H1 (cell line): ENCODE results near the gene ARCN1. TPM values are rescaled to one million over a fixed set of nuclear protein-coding genes. Genes with fewer than 3 reads are reported as not detected.

Experiments
- CTCF ChIA-PET: fragments of 300-600 bp; sonication (Branson Sonifier 250); formaldehyde crosslinking; loops from one replicate; lab custom pipeline; 2021; ENCODE audit not compliant: partially characterized antibody; lab: Charles Lee
- POLR2A ChIA-PET: fragments of 300-600 bp; sonication (Branson Sonifier 250); formaldehyde crosslinking; loops from one replicate; lab custom pipeline; 2021; ENCODE audit warnings: inconsistent platforms; ENCODE audit not compliant: partially characterized antibody; lab: Charles Lee
- DNase-seq, 2 experiments: peaks; one replicate each; pipeline versions ENCODE4 v3.0.0 to v3.0.0-alpha.2; 2010 to 2022; ENCODE audit warnings: low spot score in 2 of 2, low read depth in 1 of 2, mixed read lengths in 1 of 2
- FAIRE-seq: peaks from 2 replicates; lab custom pipeline; 2011; peaks lifted over from hg19 to GRCh38; lab: Jason Lieb, UNC
- H2AFZ ChIP-seq: 2 replicates; pipeline ENCODE4 v1.8.1; 2012; ENCODE audit warnings: low read length, inconsistent platforms
- H2AK5ac ChIP-seq: 2 replicates; pipeline ENCODE4 v1.6.1; 2013; ENCODE audit warnings: low read depth, low read length
- H2BK120ac ChIP-seq: replicated peaks from 2 replicates; pipeline ENCODE3; 2013; ENCODE audit warnings: low read depth, low read length, inconsistent platforms
- H2BK12ac ChIP-seq: 2 replicates; pipeline ENCODE4 v1.6.1; 2013; ENCODE audit warnings: low read depth, low read length
- H2BK15ac ChIP-seq: 2 replicates; pipeline ENCODE4 v1.6.1; 2013; ENCODE audit warnings: low read length
- H2BK20ac ChIP-seq: 2 replicates; pipeline ENCODE4 v1.6.1; 2013; ENCODE audit warnings: low read length
- H2BK5ac ChIP-seq: 2 replicates; pipeline ENCODE4 v1.6.1; 2013; ENCODE audit warnings: low read depth, low read length
- H3K14ac ChIP-seq: 2 replicates; pipeline ENCODE4 v1.6.1; 2013; ENCODE audit warnings: inconsistent platforms; ENCODE audit not compliant: insufficient read length
- H3K18ac ChIP-seq: 2 replicates; pipeline ENCODE4 v1.6.1; 2013; ENCODE audit warnings: low read length; ENCODE audit errors: extremely low read depth
- H3K23ac ChIP-seq: 2 replicates; pipeline ENCODE4 v1.6.1; 2013; ENCODE audit warnings: inconsistent platforms; ENCODE audit not compliant: insufficient read length
- H3K23me2 ChIP-seq: 2 replicates; pipeline ENCODE4 v1.6.1; 2013; ENCODE audit warnings: low read depth, low read length
- H3K27ac ChIP-seq: 2 replicates; pipeline ENCODE4 v1.6.1; 2011; ENCODE audit warnings: low read depth, low read length, inconsistent platforms
- H3K27me3 ChIP-seq, 4 experiments: replicated peaks in 1 of 4; 1 replicate in 1 of 4; 2 replicates in 3 of 4; pipeline versions ENCODE4 v1.6.1 to v1.8.1; 2011 to 2013; ENCODE audit warnings: low read length in 3 of 4, mild to moderate bottlenecking in 3 of 4, inconsistent platforms in 2 of 4, mixed read lengths in 2 of 4, moderate library complexity in 1 of 4; ENCODE audit not compliant: control insufficient read depth in 3 of 4, insufficient read depth in 3 of 4; ENCODE audit errors: extremely low read depth in 1 of 4
- H3K36me3 ChIP-seq, 4 experiments: 2 replicates each; pipeline versions ENCODE4 v1.6.1 to v1.8.1; 2011 to 2013; ENCODE audit warnings: mild to moderate bottlenecking in 4 of 4, low read length in 3 of 4, moderate library complexity in 2 of 4, control low read depth in 1 of 4, inconsistent platforms in 1 of 4; ENCODE audit not compliant: insufficient read depth in 4 of 4, control insufficient read depth in 2 of 4
- H3K4ac ChIP-seq: replicated peaks from 2 replicates; pipeline ENCODE3; 2013; ENCODE audit warnings: low read length, low read depth, mixed read lengths, inconsistent platforms; ENCODE audit not compliant: insufficient read length
- H3K4me1 ChIP-seq, 4 experiments: replicated peaks in 1 of 4; 1 replicate in 1 of 4; 2 replicates in 3 of 4; pipeline versions ENCODE4 v1.6.1 to v1.8.1; 2011 to 2013; ENCODE audit warnings: low read length in 3 of 4, inconsistent platforms in 2 of 4, mixed read lengths in 1 of 4; ENCODE audit not compliant: insufficient read depth in 4 of 4, control insufficient read depth in 3 of 4
- H3K4me2 ChIP-seq, 2 experiments: 2 replicates each; pipeline versions ENCODE4 v1.6.1 to v1.8.1; 2011 to 2013; ENCODE audit warnings: low read depth in 2 of 2, low read length in 2 of 2, control low read depth in 1 of 2, inconsistent platforms in 1 of 2, mild to moderate bottlenecking in 1 of 2; ENCODE audit not compliant: insufficient read depth in 1 of 2
- H3K4me3 ChIP-seq, 4 experiments: fragments of 200-600, 300-600 bp in 1 of 4; sonication (generic), shearing (Covaris generic), sonication (Bioruptor Twin) in 1 of 4; 2 replicates each; pipeline versions ENCODE4 v1.5.1 to v1.8.1; 2011 to 2016; ENCODE audit warnings: low read length in 4 of 4, low read depth in 3 of 4, control low read depth in 2 of 4, inconsistent platforms in 2 of 4, mild to moderate bottlenecking in 2 of 4, mixed read lengths in 1 of 4, moderate library complexity in 1 of 4; ENCODE audit not compliant: insufficient read depth in 2 of 4; ENCODE audit errors: extremely low read depth in 1 of 4
- H3K56ac ChIP-seq: replicated peaks from 2 replicates; pipeline ENCODE3; 2013; ENCODE audit warnings: low read depth, mild to moderate bottlenecking, mixed read lengths, low read length, inconsistent platforms; ENCODE audit not compliant: insufficient read length
- H3K79me1 ChIP-seq: 2 replicates; pipeline ENCODE4 v1.6.1; 2013; ENCODE audit warnings: low read depth, low read length, control low read depth
- H3K79me2 ChIP-seq, 2 experiments: 2 replicates each; pipeline versions ENCODE4 v1.6.1 to v1.8.1; 2012 to 2013; ENCODE audit warnings: low read length in 2 of 2, mild to moderate bottlenecking in 2 of 2, inconsistent platforms in 1 of 2; ENCODE audit not compliant: insufficient read depth in 2 of 2, control insufficient read depth in 1 of 2
- H3K9ac ChIP-seq, 4 experiments: replicated peaks in 1 of 4; 1 replicate in 1 of 4; 2 replicates in 3 of 4; pipeline versions ENCODE4 v1.6.1 to v1.8.1; 2011 to 2013; ENCODE audit warnings: low read depth in 3 of 4, low read length in 3 of 4, control low read depth in 2 of 4, mild to moderate bottlenecking in 2 of 4, moderate library complexity in 2 of 4, inconsistent platforms in 1 of 4; ENCODE audit errors: extremely low read depth in 1 of 4
- H3K9me3 ChIP-seq, 2 experiments: 2 replicates each; pipeline versions ENCODE4 v1.6.1 to v1.8.1; 2012 to 2013; ENCODE audit warnings: mild to moderate bottlenecking in 2 of 2, moderate library complexity in 2 of 2, control low read depth in 1 of 2, inconsistent platforms in 1 of 2, low read depth in 1 of 2, low read length in 1 of 2, mixed read lengths in 1 of 2; ENCODE audit not compliant: insufficient read depth in 2 of 2
- H4K20me1 ChIP-seq, 2 experiments: replicated peaks in 1 of 2; 2 replicates each; pipeline versions ENCODE3 to v1.8.1; 2011 to 2013; ENCODE audit warnings: inconsistent platforms in 2 of 2, low read length in 2 of 2, mild to moderate bottlenecking in 1 of 2; ENCODE audit not compliant: insufficient read depth in 2 of 2, control insufficient read depth in 1 of 2
- H4K5ac ChIP-seq: 2 replicates; pipeline ENCODE4 v1.6.1; 2013; ENCODE audit warnings: low read length, low read depth, mixed read lengths, inconsistent platforms; ENCODE audit not compliant: insufficient read length
- H4K8ac ChIP-seq: 2 replicates; pipeline ENCODE4 v1.8.0; 2013; ENCODE audit warnings: mild to moderate bottlenecking, moderate library complexity, low read length, inconsistent platforms; ENCODE audit not compliant: insufficient read depth; ENCODE audit errors: extremely low read depth
- H4K91ac ChIP-seq: replicated peaks from 2 replicates; pipeline ENCODE3; 2013; ENCODE audit warnings: low read length, mixed read lengths, inconsistent platforms; ENCODE audit not compliant: insufficient read length
- SUZ12 ChIP-seq: fragments of 200-600 bp; sonication (generic); IDR thresholded peaks from 2 replicates; pipeline ENCODE4 v1.6.1; 2012; ENCODE audit warnings: mild to moderate bottlenecking, inconsistent platforms, low read length, moderate library complexity, mixed read lengths
- WGBS, 2 experiments: shearing (Covaris generic) in 1 of 2; methylation state at CpG; one replicate each; pipeline versions ENCODE4 v1.1.6 to v1.1.7; 2013 to 2015; ENCODE audit warnings: low lambda C conversion rate in 2 of 2, mixed read lengths in 2 of 2, inconsistent platforms in 1 of 2, low coverage in 1 of 2, missing lambda C conversion rate in 1 of 2; ENCODE audit not compliant: insufficient replicate concordance in 2 of 2, insufficient coverage in 1 of 2, insufficient read length in 1 of 2; ENCODE audit errors: extremely low coverage in 1 of 2, missing lambda C conversion rate in 1 of 2; 5-methylcytosine and 5-hydroxymethylcytosine counted together
- polyA plus RNA-seq, 7 experiments: library from polyadenylated mRNA; depleted of rRNA in 3 of 7; stranded (reverse) in 5 of 7; unstranded in 2 of 7; fragments of >200 nt in 5 of 7; fragments of 200-250 nt in 2 of 7; gene quantifications; 1 replicate in 5 of 7; 2 replicates in 1 of 7; 4 replicates in 1 of 7; pipeline versions ENCODE4 v1.2.1 to v1.2.3, GENCODE V29; 2011 to 2013; ENCODE audit warnings: missing spikeins in 2 of 7, mixed read lengths in 2 of 7
- total RNA-seq: library from RNA; stranded (reverse); fragmentation: NEBNext Ultra II Directional; extraction: Animal tissue kit (Norgen Biotek cat#: 25700); gene quantifications from 2 replicates; pipeline ENCODE4 v1.2.1, GENCODE V29; 2021

Gene ARCN1
- total and polyA plus RNA-seq, 2 of the 8 experiments (the other 6 are each of a cell fraction or from before 2014, with no cell fraction given) = 132 to 146 TPM

- H3K79me1 ChIP-seq = peaks cover 4% of the 10 kb centered on the region; the same call in 1 of the 2 replicates
- H3K36me3 ChIP-seq = peaks cover 13 to 70% (median 46%) of the 10 kb centered on the region in 4 experiments
- H3K27ac ChIP-seq = no peak overlapping the region
- H2BK15ac ChIP-seq = no peak overlapping the region
- no peak for DNase-seq
- H2AFZ ChIP-seq = no peak overlapping the region
- H3K4me3 ChIP-seq = no peak overlapping the region
- H3K27me3 ChIP-seq = no peaks in the 10 kb centered on the region
- no peak overlapping the region for H3K4ac ChIP-seq
- H2BK20ac ChIP-seq = no peak overlapping the region
- H2BK5ac ChIP-seq = no peak overlapping the region
- no peaks in the 10 kb centered on the region for H3K79me2 ChIP-seq
- H2BK12ac ChIP-seq = no peak overlapping the region
- H4K91ac ChIP-seq = no peak overlapping the region
- CTCF ChIA-PET = interaction anchor here (0.8 to 19.1 kb wide), 4 partner anchors 14 to 38 kb away, joined by 3 to 435 read pairs (median 12); partner anchors contain the start of gene PHLDB1
- H4K5ac ChIP-seq = no peak overlapping the region
- no peak for FAIRE-seq
- no peak overlapping the region for H3K9ac ChIP-seq
- H2AK5ac ChIP-seq = no peak overlapping the region
- H3K18ac ChIP-seq = no peak overlapping the region
- H3K4me1 ChIP-seq = no peaks in the 10 kb centered on the region
- H2BK120ac ChIP-seq = no peak overlapping the region
- no peak overlapping the region for H3K56ac ChIP-seq
- POLR2A ChIA-PET = interaction anchor here (0.8 to 25.8 kb wide), 3 partner anchors 9 to 26 kb away, joined by 3 to 574 read pairs (median 271); partner anchors contain the start of gene PHLDB1
- H4K8ac ChIP-seq = no peak overlapping the region
- no peaks in the 10 kb centered on the region for H3K9me3 ChIP-seq
- H3K23ac ChIP-seq = no peak overlapping the region
- no peak overlapping the region for H3K14ac ChIP-seq
- no peak overlapping the region for H3K4me2 ChIP-seq
- no peaks in the 10 kb centered on the region; the same call in 1 of the 2 replicates for H3K23me2 ChIP-seq
- H4K20me1 ChIP-seq = peaks cover 2 to 7% of the 10 kb centered on the region in 2 experiments
- WGBS, 2 experiments = 90% methylated on average over 8 of the region's 11 CpGs; no CpG with 5 or more reads in 1 of the 2 experiments
- TF ChIP-seq SUZ12 = no peak
These were observed 69.3 kb downstream of the ARCN1 start for GRCh38 chr11:118641397-118642019.
